GM12873 (cell line): Measurements from ENCODE around the gene TEX26.

ENCODE experiments used
- CTCF ChIP-seq: IDR thresholded peaks from 2 replicates; pipeline ENCODE4 v1.5.1; 2012; ENCODE audit warnings: low read depth, mild to moderate bottlenecking, moderate library complexity, low read length, control low read depth; ENCODE audit not compliant: insufficient read depth; ENCODE audit errors: missing control alignments

TEX26 gene

GRCh38 chr13:30995331-30995730 lies 62.9 kb downstream of the TEX26 start:
- no peak for TF ChIP-seq CTCF

GRCh38 chr13:30997697-30998096 lies 65.2 kb downstream of the TEX26 start:
- TF ChIP-seq CTCF: no peak

- TF ChIP-seq CTCF: no peak
Measured at GRCh38 chr13:30998136-30999088, 66.0 kb downstream of the TEX26 start.

- no peak for TF ChIP-seq CTCF
Measured at GRCh38 chr13:31000889-31001288, 68.4 kb downstream of the TEX26 start.

- TF ChIP-seq CTCF: no peak
Measured at GRCh38 chr13:31001647-31002046, 69.2 kb downstream of the TEX26 start.

- TF ChIP-seq CTCF: no peak
Measured at GRCh38 chr13:31005066-31005465, 72.6 kb downstream of the TEX26 start.

GRCh38 chr13:31007417-31007816 lies 75.0 kb downstream of the TEX26 start:
- TF ChIP-seq CTCF: no peak
